ENCODE data around the gene HSD3B7.

The HSD3B7 gene

GRCh38 chr16:30982548-30983288, 2.3 kb upstream of the HSD3B7 start:
- H3K4me3 ChIP-seq (ENCODE audit: low read depth, low read length), result no peak overlapping the region

- H3K4me3 ChIP-seq (ENCODE audit: low read depth, low read length), result no peak overlapping the region
These were observed 1.6 kb upstream of the HSD3B7 start for GRCh38 chr16:30983289-30983889.

- no peak overlapping the region for H3K4me3 ChIP-seq (ENCODE audit: low read depth, low read length)
These were observed 953 bp upstream of the HSD3B7 start for GRCh38 chr16:30983898-30984610.

GRCh38 chr16:30985401-30986128, 558 bp downstream of the HSD3B7 start:
- peak overlapping the region; percentile 20 for H3K4me3 ChIP-seq (ENCODE audit: low read depth, low read length)

- H3K4me3 ChIP-seq (ENCODE audit: low read depth, low read length), result no peak overlapping the region
These were observed 1.4 kb downstream of the HSD3B7 start for GRCh38 chr16:30986129-30986991.

- H3K4me3 ChIP-seq (ENCODE audit: low read depth, low read length), result no peak overlapping the region
These were observed 2.7 kb downstream of the HSD3B7 start for GRCh38 chr16:30987581-30988190.

- no peak overlapping the region for H3K4me3 ChIP-seq (ENCODE audit: low read depth, low read length)
These were observed 4.6 kb downstream of the HSD3B7 start for GRCh38 chr16:30989469-30990047.

GRCh38 chr16:30990105-30990504, 5.1 kb downstream of the HSD3B7 start:
- no peak overlapping the region for H3K4me3 ChIP-seq (ENCODE audit: low read depth, low read length)

- H3K4me3 ChIP-seq (ENCODE audit: low read depth, low read length), result no peak overlapping the region
These were observed 6.0 kb downstream of the HSD3B7 start for GRCh38 chr16:30991052-30991451.

GRCh38 chr16:30992276-30992780, 7.3 kb downstream of the HSD3B7 start:
- no peak overlapping the region for H3K4me3 ChIP-seq (ENCODE audit: low read depth, low read length)

- H3K4me3 ChIP-seq (ENCODE audit: low read depth, low read length), result no peak overlapping the region
These were observed 8.2 kb downstream of the HSD3B7 start for GRCh38 chr16:30992931-30993816.

GRCh38 chr16:30995927-30996323, 10.9 kb downstream of the HSD3B7 start:
- no peak overlapping the region for H3K4me3 ChIP-seq (ENCODE audit: low read depth, low read length)

GRCh38 chr16:30996324-30996984, 11.4 kb downstream of the HSD3B7 start:
- peak overlapping the region; percentile 46 for H3K4me3 ChIP-seq (ENCODE audit: low read depth, low read length)

- H3K4me3 ChIP-seq (ENCODE audit: low read depth, low read length), result peak overlapping the region; percentile 46
These were observed 12.1 kb downstream of the HSD3B7 start for GRCh38 chr16:30996985-30997724.

GRCh38 chr16:30997725-30998711, 13.0 kb downstream of the HSD3B7 start:
- H3K4me3 ChIP-seq (ENCODE audit: low read depth, low read length), result peak overlapping the region; percentile 43

Measured in iPS-11a (cell line).